ENCODE measurements around the gene BLOC1S6. TPM values are rescaled to one million over a fixed set of nuclear protein-coding genes. Genes with fewer than 3 reads are reported as not detected.

The BLOC1S6 gene
- total RNA-seq, 1 donor from 2014 or later, result 41.2 TPM

GRCh38 chr15:45551676-45552075, 35.5 kb upstream of the BLOC1S6 start:
- POLR2A ChIA-PET, result no interaction called here
- DNase-seq (no peak), ATAC-seq (ENCODE audit: low read depth) (no peak)
- Mint-ChIP-seq H3K36me3 (ENCODE audit: low read depth) (no peaks in the 10 kb centered on the region), H3K9me3 (no peaks in the 10 kb centered on the region), H3K4me1 (peaks cover 7% of the 10 kb centered on the region), H3K4me3 (no peak overlapping the region), H3K27ac (no peak overlapping the region), H3K27me3 (peaks cover 4% of the 10 kb centered on the region)
- CTCF ChIA-PET, result no interaction called here
- TF ChIP-seq, protein P1, sequence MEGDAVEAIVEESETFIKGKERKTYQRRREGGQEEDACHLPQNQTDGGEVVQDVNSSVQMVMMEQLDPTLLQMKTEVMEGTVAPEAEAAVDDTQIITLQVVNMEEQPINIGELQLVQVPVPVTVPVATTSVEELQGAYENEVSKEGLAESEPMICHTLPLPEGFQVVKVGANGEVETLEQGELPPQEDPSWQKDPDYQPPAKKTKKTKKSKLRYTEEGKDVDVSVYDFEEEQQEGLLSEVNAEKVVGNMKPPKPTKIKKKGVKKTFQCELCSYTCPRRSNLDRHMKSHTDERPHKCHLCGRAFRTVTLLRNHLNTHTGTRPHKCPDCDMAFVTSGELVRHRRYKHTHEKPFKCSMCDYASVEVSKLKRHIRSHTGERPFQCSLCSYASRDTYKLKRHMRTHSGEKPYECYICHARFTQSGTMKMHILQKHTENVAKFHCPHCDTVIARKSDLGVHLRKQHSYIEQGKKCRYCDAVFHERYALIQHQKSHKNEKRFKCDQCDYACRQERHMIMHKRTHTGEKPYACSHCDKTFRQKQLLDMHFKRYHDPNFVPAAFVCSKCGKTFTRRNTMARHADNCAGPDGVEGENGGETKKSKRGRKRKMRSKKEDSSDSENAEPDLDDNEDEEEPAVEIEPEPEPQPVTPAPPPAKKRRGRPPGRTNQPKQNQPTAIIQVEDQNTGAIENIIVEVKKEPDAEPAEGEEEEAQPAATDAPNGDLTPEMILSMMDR (IDR thresholded peaks at IDR 0.05), result no peak
- intact Hi-C loops (cut with micrococcal nuclease), result no loop called here

DNA sequence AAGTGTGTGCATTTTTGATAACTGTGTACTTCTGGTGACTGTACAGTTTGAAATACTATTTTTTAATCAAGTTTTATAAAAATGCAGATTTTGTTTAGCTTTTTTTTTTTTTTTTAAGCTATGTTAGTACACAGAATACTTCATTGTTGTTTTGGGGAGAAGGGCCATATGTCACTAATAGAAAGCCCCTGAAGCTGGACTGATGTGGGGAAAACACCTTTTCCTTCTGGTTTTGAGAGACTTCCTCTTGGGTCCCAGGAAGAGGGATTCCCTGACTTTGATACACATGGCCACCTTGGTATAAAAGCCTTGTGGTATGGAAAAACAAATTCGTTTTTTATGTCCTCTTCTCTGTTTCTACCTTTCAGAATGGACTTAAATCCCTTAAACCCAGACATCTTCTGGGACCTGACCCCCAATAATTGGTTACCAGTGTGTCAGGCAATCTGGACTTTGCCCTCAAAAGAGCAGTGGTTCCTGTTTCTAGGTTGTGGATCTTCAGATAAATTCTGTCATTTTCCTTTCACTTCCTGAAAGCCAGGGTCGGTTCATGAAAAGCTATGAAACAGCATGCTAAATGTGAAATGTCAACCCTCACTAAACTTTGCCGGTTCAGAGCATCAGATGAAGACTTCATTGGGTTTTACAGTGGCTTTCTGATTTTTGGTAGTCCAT, 31.1 kb upstream of the BLOC1S6 start:
- H3K4me1 Mint-ChIP-seq, result peaks cover 11% of the 10 kb centered on the region
- POLR2A ChIA-PET, result interaction anchor here (0.6 to 1.1 kb wide), 5 partner anchors 31 to 57 kb away, joined by 3 to 6 read pairs (median 4); partner anchors contain the start of gene BLOC1S6
- no peaks in the 10 kb centered on the region for H3K9me3 Mint-ChIP-seq
- CTCF ChIA-PET, result no interaction called here
- ATAC-seq (ENCODE audit: low read depth) (no peak), DNase-seq (no peak)
- H3K4me3 Mint-ChIP-seq, result no peak overlapping the region
- no peak overlapping the region for H3K27ac Mint-ChIP-seq
- peaks cover 4% of the 10 kb centered on the region for H3K27me3 Mint-ChIP-seq
- no peaks in the 10 kb centered on the region for H3K36me3 Mint-ChIP-seq (ENCODE audit: low read depth)
- TF ChIP-seq, protein P1 (IDR thresholded peaks at IDR 0.05), result no peak
- intact Hi-C loops (cut with micrococcal nuclease), result no loop called here

DNA sequence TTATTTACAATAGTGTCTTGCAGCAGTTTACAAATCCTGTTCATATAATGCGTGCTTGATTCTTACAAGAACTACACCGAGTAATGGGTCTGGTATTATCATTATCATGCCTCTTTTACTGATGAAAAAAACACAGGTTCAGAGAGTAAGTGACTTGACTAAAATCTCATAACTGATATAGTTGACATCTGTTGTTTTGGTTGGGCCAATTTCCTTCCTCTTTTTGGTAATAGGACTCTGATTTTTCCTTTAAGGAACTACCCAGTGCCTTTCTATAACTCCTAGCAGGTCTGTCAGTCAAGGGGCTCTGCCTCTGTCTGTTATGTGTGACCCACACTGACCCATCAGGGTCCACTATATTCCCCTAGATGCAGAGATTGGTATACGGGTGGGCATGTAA, 14.6 kb upstream of the BLOC1S6 start:
- TF ChIP-seq, protein P1 (IDR thresholded peaks at IDR 0.05), result no peak
- H3K27me3 Mint-ChIP-seq, result no peaks in the 10 kb centered on the region
- ATAC-seq (ENCODE audit: low read depth) (no peak), DNase-seq (no peak)
- POLR2A ChIA-PET, result interaction anchor here (2.2 kb wide), 1 partner anchor 14 kb away, joined by 10 read pairs; the partner anchor contains the start of gene BLOC1S6
- intact Hi-C loops (cut with micrococcal nuclease), result loop anchor here (5.0 kb wide), 1 partner anchor 50 kb away; the partner anchor contains the start of gene SLC30A4
- peaks cover 26% of the 10 kb centered on the region for H3K4me1 Mint-ChIP-seq
- CTCF ChIA-PET, result interaction anchor here (2.3 kb wide), 1 partner anchor 15 kb away, joined by 5 read pairs; the partner anchor contains the start of gene BLOC1S6
- no peaks in the 10 kb centered on the region for H3K9me3 Mint-ChIP-seq
- no peak overlapping the region for H3K27ac Mint-ChIP-seq
- no peak overlapping the region for H3K4me3 Mint-ChIP-seq
- no peaks in the 10 kb centered on the region for H3K36me3 Mint-ChIP-seq (ENCODE audit: low read depth)

DNA sequence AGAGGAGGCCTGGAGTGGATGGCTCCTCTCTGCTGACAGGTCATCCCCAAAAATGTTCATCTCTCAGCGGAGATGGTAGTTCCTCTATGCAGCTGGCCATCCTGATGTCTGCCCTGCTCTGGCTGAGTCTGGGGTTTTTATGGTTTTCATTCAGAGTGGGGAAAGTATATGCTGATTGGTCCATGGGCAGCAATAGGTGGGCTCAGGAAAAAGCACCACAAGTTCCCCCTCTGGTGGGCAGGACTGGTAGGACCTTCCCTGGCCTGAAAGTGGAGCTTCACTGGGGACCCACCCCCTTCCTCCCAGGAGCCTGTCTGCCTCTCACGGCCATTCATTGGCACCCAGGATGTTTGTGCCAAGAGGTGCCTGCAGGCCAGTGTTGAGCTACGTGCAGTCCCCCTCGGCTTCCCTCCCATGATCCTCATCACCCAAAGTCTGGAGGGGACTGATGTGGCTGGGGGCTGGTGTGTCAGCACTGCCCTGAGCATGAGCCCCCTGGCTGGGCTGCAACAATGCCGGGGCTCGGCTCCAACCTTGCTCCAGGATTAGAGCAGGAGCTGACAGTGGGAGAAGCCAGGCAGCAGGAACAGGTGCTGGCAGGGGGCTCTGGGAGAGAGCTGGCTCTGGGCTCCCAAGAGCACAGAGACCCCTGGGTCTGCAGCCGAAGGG, 13.1 kb upstream of the BLOC1S6 start:
- DNase-seq, result no peak
- POLR2A ChIA-PET, result interaction anchor here (1.1 to 2.2 kb wide), 2 partner anchors 13 to 33 kb away, joined by 5 to 10 read pairs; partner anchors contain the start of gene BLOC1S6

More for the DNA sequence above, 13.1 kb upstream of the BLOC1S6 start:
- intact Hi-C loops (cut with micrococcal nuclease), result loop anchor here (5.0 kb wide), 1 partner anchor 52 kb away; the partner anchor contains the start of gene SLC30A4
- Mint-ChIP-seq H3K27me3 (no peaks in the 10 kb centered on the region), H3K9me3 (no peaks in the 10 kb centered on the region), H3K36me3 (ENCODE audit: low read depth) (no peaks in the 10 kb centered on the region), H3K27ac (no peak overlapping the region), H3K4me3 (no peak overlapping the region), H3K4me1 (peaks cover 26% of the 10 kb centered on the region)
- CTCF ChIA-PET, result interaction anchor here (0.8 to 2.3 kb wide), 3 partner anchors 11 to 13 kb away, joined by 3 to 5 read pairs (median 4); partner anchors contain the start of gene BLOC1S6
- peak; percentile 40 for ATAC-seq (ENCODE audit: low read depth)
- TF ChIP-seq, protein P1 (IDR thresholded peaks at IDR 0.05), result no peak

All from activated B cell treated with CpG ODN at 0.5 μM for 24 hours (primary cell).